B cell (primary cell): Measurements from ENCODE around the gene HES1. TPM values are rescaled to one million over a fixed set of nuclear protein-coding genes. Genes with fewer than 3 reads are reported as not detected.

Source experiments
- ATAC-seq: fragments of 200-7000 bp; cut with Tn5 transposase; one replicate; pipeline ENCODE4 v1.10.0; 2021; ENCODE audit warnings: low read depth, mild to moderate bottlenecking, moderate number of reproducible peaks, moderate library complexity
- CTCF ChIA-PET: fragments of 350-600 bp; sonication (Branson Sonifier 250); formaldehyde crosslinking; loops from one replicate; lab custom pipeline; 2021; ENCODE audit warnings: antibody characterized with exemption, inconsistent platforms; lab: Charles Lee
- POLR2A ChIA-PET: fragments of 350-600 bp; sonication (Branson Sonifier 250); formaldehyde crosslinking; loops from one replicate; lab custom pipeline; 2021; ENCODE audit warnings: antibody characterized with exemption; lab: Charles Lee
- DNase-seq: peaks from one replicate; pipeline ENCODE4 v3.0.0; 2013
- H2AFZ ChIP-seq: 2 replicates; pipeline ENCODE4 v1.6.1; 2012; ENCODE audit warnings: mild to moderate bottlenecking, low read depth, low read length; ENCODE audit not compliant: insufficient read depth, poor library complexity, severe bottlenecking
- H3K27ac ChIP-seq, 2 donors: 1 replicate in 1 of 2; 2 replicates in 1 of 2; pipeline ENCODE4 v1.5.1; 2012 to 2013; ENCODE audit warnings: low read length in 2 of 2, mild to moderate bottlenecking in 2 of 2, moderate library complexity in 1 of 2
- H3K27me3 ChIP-seq, 4 experiments: fragments of 200-600 bp in 1 of 4; sonication (generic) in 1 of 4; replicated peaks in 1 of 4; 1 replicate in 2 of 4; 2 replicates in 2 of 4; pipeline versions ENCODE4 v1.6.1 to v1.7.0; 2013 to 2016; ENCODE audit warnings: low read length in 3 of 4, mild to moderate bottlenecking in 2 of 4, mixed read lengths in 1 of 4, moderate library complexity in 1 of 4; ENCODE audit not compliant: insufficient read depth in 4 of 4, control insufficient read depth in 3 of 4; ENCODE audit errors: control extremely low read depth in 1 of 4
- H3K36me3 ChIP-seq, 2 experiments: replicated peaks in 1 of 2; 1 replicate in 1 of 2; 2 replicates in 1 of 2; pipeline versions ENCODE4 v1.6.1 to v1.7.1; 2013; ENCODE audit warnings: low read length in 1 of 2; ENCODE audit not compliant: insufficient read depth in 2 of 2, control insufficient read depth in 1 of 2; ENCODE audit errors: control extremely low read depth in 1 of 2, extremely low read depth in 1 of 2
- H3K4me1 ChIP-seq, 2 donors: fragments of 200-600 bp in 1 of 2; sonication (generic) in 1 of 2; 1 replicate in 1 of 2; 2 replicates in 1 of 2; pipeline versions ENCODE4 v1.5.1 to v1.6.1; 2013 to 2017; ENCODE audit warnings: low read length in 2 of 2; ENCODE audit not compliant: control insufficient read depth in 2 of 2, insufficient read depth in 2 of 2
- H3K4me2 ChIP-seq: replicated peaks from 2 replicates; pipeline ENCODE3; 2012; ENCODE audit warnings: mild to moderate bottlenecking, low read depth, low read length; ENCODE audit not compliant: poor library complexity, severe bottlenecking
- H3K4me3 ChIP-seq, 5 experiments: fragments of 200-600 bp in 1 of 5; sonication (generic) in 1 of 5; 1 replicate in 3 of 5; 2 replicates in 2 of 5; pipeline versions ENCODE4 v1.5.1 to v1.7.0; 2011 to 2016; ENCODE audit warnings: low read length in 4 of 5, mild to moderate bottlenecking in 4 of 5, low read depth in 2 of 5, control low read depth in 1 of 5, moderate library complexity in 1 of 5; ENCODE audit not compliant: insufficient read depth in 1 of 5; ENCODE audit errors: control extremely low read depth in 1 of 5, extremely low read depth in 1 of 5
- H3K79me2 ChIP-seq: fragments of 200-600 bp; sonication (generic); one replicate; pipeline ENCODE4 v1.6.0; 2016; ENCODE audit warnings: low read length; ENCODE audit not compliant: control insufficient read depth, insufficient read depth
- H3K9ac ChIP-seq: fragments of 200-600 bp; sonication (generic); 2 replicates; pipeline ENCODE4 v1.6.1; 2017; ENCODE audit warnings: mild to moderate bottlenecking, low read length, moderate library complexity
- H3K9me3 ChIP-seq, 3 donors: one replicate each; pipeline versions ENCODE4 v1.6.1 to v1.7.1; 2013; ENCODE audit warnings: low read length in 2 of 3; ENCODE audit not compliant: control insufficient read depth in 2 of 3, insufficient read depth in 1 of 3; ENCODE audit errors: control extremely low read depth in 1 of 3
- H4K20me1 ChIP-seq: 2 replicates; pipeline ENCODE4 v1.6.0; 2012; ENCODE audit warnings: mild to moderate bottlenecking, low read length; ENCODE audit not compliant: insufficient read depth, control insufficient read depth, poor library complexity, severe bottlenecking
- H3K27ac Mint-ChIP-seq: one replicate; pipeline ENCODE4 v1.8.0; 2021; ENCODE audit warnings: mixed read lengths
- H3K27me3 Mint-ChIP-seq: one replicate; pipeline ENCODE4 v1.8.0; 2021; ENCODE audit warnings: mixed read lengths
- H3K4me1 Mint-ChIP-seq: one replicate; pipeline ENCODE4 v1.8.0; 2021; ENCODE audit warnings: mixed read lengths
- H3K4me3 Mint-ChIP-seq: one replicate; pipeline ENCODE4 v1.8.0; 2021; ENCODE audit warnings: mixed read lengths
- H3K9me3 Mint-ChIP-seq: one replicate; pipeline ENCODE4 v1.8.0; 2022; ENCODE audit warnings: mixed read lengths; ENCODE audit not compliant: insufficient read depth
- CTCF ChIP-seq: fragments of 200-600 bp; IDR thresholded peaks from one replicate; pipeline ENCODE4 v1.8.0; 2022; ENCODE audit warnings: antibody characterized with exemption, mild to moderate bottlenecking
- EZH2 ChIP-seq: IDR thresholded peaks from 2 replicates; pipeline ENCODE4 v1.6.1; 2012; ENCODE audit warnings: borderline replicate concordance, low read depth, mild to moderate bottlenecking, moderate library complexity, low read length; ENCODE audit not compliant: insufficient read depth, poor library complexity, severe bottlenecking
- WGBS: methylation state at CpG from one replicate; pipeline ENCODE4 v1.1.5; 2013; ENCODE audit warnings: missing lambda C conversion rate; ENCODE audit not compliant: insufficient coverage; 5-methylcytosine and 5-hydroxymethylcytosine counted together
- intact Hi-C: fragments of 100-400 bp; cut with micrococcal nuclease; formaldehyde crosslinking; loops from one replicate; pipeline ENCODE4 v1.10.0; 2022
- polyA plus RNA-seq: library from polyadenylated mRNA; depleted of rRNA; stranded (reverse); fragments of >200 nt; gene quantifications from 2 replicates; pipeline ENCODE4 v1.2.3, GENCODE V29; 2012
- total RNA-seq, 2 donors: library from RNA; stranded (reverse); fragments of 120-200 nt in 1 of 2; gene quantifications; 1 replicate in 1 of 2; 2 replicates in 1 of 2; pipeline versions ENCODE4 v1.2.3 to v1.2.4, GENCODE V29; 2013 to 2022

HES1 gene
- total and polyA plus RNA-seq, 2 donors (not counting 1 experiment from before 2014, with no cell fraction given) = 2.4 to 60.3 TPM

GRCh38 chr3:194114123-194114522 is 21.8 kb upstream of the HES1 start:
- Histone ChIP-seq H2AFZ (no peak overlapping the region), H3K4me1 (peaks cover 13 to 22% of the 10 kb centered on the region in 2 donors), H3K4me3 (no peak overlapping the region), H3K36me3 (no peaks in the 10 kb centered on the region), H3K4me2 (no peak overlapping the region), H3K9me3 (no peaks in the 10 kb centered on the region), H3K27ac (no peak overlapping the region), H3K79me2 (no peaks in the 10 kb centered on the region), H4K20me1 (no peaks in the 10 kb centered on the region), H3K9ac (no peak overlapping the region), H3K27me3 (no peaks in the 10 kb centered on the region)
- DNase-seq (no peak), ATAC-seq (no peak)
- CTCF ChIA-PET = interaction anchor here (0.9 kb wide), 1 partner anchor 10 kb away, joined by 3 read pairs; no protein-coding TSS in a partner anchor
- Mint-ChIP-seq H3K9me3 (no peaks in the 10 kb centered on the region), H3K4me1 (peaks cover 26% of the 10 kb centered on the region), H3K4me3 (no peak overlapping the region), H3K27ac (no peak overlapping the region), H3K27me3 (no peaks in the 10 kb centered on the region)
- intact Hi-C loops = no loop called here
- POLR2A ChIA-PET = interaction anchor here (1.0 kb wide), 1 partner anchor 17 kb away, joined by 4 read pairs; no protein-coding TSS in a partner anchor
- WGBS = over 99% methylated on average over 6 of the region's 7 CpGs
- TF ChIP-seq EZH2 (no peak), CTCF (no peak)

GRCh38 chr3:194117104-194117845 is 18.7 kb upstream of the HES1 start:
- no peaks in the 10 kb centered on the region for H3K36me3 ChIP-seq
- no peaks in the 10 kb centered on the region for H3K27me3 ChIP-seq
- 95% methylated on average over 7 of the region's 12 CpGs for WGBS
- Mint-ChIP-seq H3K4me3 (no peak overlapping the region), H3K9me3 (no peaks in the 10 kb centered on the region), H3K27me3 (no peaks in the 10 kb centered on the region), H3K27ac (no peak overlapping the region), H3K4me1 (peaks cover 34% of the 10 kb centered on the region)
- no peak overlapping the region for H3K4me3 ChIP-seq
- no peak overlapping the region for H3K9ac ChIP-seq
- intact Hi-C loops = no loop called here
- H3K9me3 ChIP-seq = no peaks in the 10 kb centered on the region
- no peaks in the 10 kb centered on the region for H3K79me2 ChIP-seq
- H2AFZ ChIP-seq = no peak overlapping the region
- H3K27ac ChIP-seq = no peak overlapping the region
- POLR2A ChIA-PET = no interaction called here
- no peak overlapping the region for H3K4me2 ChIP-seq
- H4K20me1 ChIP-seq = no peaks in the 10 kb centered on the region
- DNase-seq (no peak), ATAC-seq (no peak)
- TF ChIP-seq CTCF (no peak), EZH2 (no peak)
- CTCF ChIA-PET = interaction anchor here (1.5 kb wide), 1 partner anchor 12 kb away, joined by 4 read pairs; no protein-coding TSS in a partner anchor
- peaks cover 28 to 30% of the 10 kb centered on the region in 2 donors for H3K4me1 ChIP-seq
